ENCODE measurements around the gene COL4A2.

The COL4A2 gene
- total RNA-seq: 0 to 13.8 (median 0.37) reads per million in 9 experiments

- ATAC-seq (replicated peaks): no peak
- Mint-ChIP-seq H3K4me1 (ENCODE audit: low read depth in 2 of 2) (peaks cover 0 to 2% of the 10 kb centered on the region in 2 donors), H3K9me3 (no peaks in the 10 kb centered on the region), H3K27ac (no peak within 1 kb of the TSS), H3K4me3 (no peak within 1 kb of the TSS), H3K27me3 (peaks cover 51 to 81% of the 10 kb centered on the region in 2 donors), H3K36me3 (ENCODE audit: insufficient read depth) (no peaks in the 10 kb centered on the region)
- DNase-seq: no peak
Observed at GRCh38 chr13:110306960-110307766, at the start of gene COL4A2, which contains the start of gene COL4A1. TSS of gene COL4A2 (plus strand) at chr13:110307284. CDS start at chr13:110307904, 620 bp downstream. TSS of gene COL4A1 (minus strand) at chr13:110307157. CDS start at chr13:110307027, 130 bp downstream.

- Mint-ChIP-seq H3K27me3 (peaks cover 3 to 35% of the 10 kb centered on the region in 2 donors), H3K9me3 (peaks cover 7 to 15% of the 10 kb centered on the region in 2 donors), H3K4me3 (no peak overlapping the region), H3K36me3 (ENCODE audit: insufficient read depth) (no peaks in the 10 kb centered on the region), H3K27ac (no peak overlapping the region), H3K4me1 (ENCODE audit: low read depth in 2 of 2) (peaks cover 0 to 11% of the 10 kb centered on the region in 2 donors)
- DNase-seq: no peak
- ATAC-seq (replicated peaks): no peak
Observed at GRCh38 chr13:110257408-110257807, 49.7 kb upstream of the COL4A2 start.

GRCh38 chr13:110258876-110259631, 48.0 kb upstream of the COL4A2 start:
- no peak for DNase-seq

GRCh38 chr13:110259651-110260050, 47.4 kb upstream of the COL4A2 start:
- H3K4me3 Mint-ChIP-seq: no peak overlapping the region
- DNase-seq: no peak
- H3K4me1 Mint-ChIP-seq (ENCODE audit: low read depth in 2 of 2): peaks cover 0 to 11% of the 10 kb centered on the region in 2 donors
- H3K27me3 Mint-ChIP-seq: peaks cover 11 to 43% of the 10 kb centered on the region in 2 donors
- no peak for ATAC-seq (replicated peaks)
- H3K27ac Mint-ChIP-seq: no peak overlapping the region
- H3K36me3 Mint-ChIP-seq (ENCODE audit: insufficient read depth): no peaks in the 10 kb centered on the region
- H3K9me3 Mint-ChIP-seq: peaks cover 7 to 15% of the 10 kb centered on the region in 2 donors

More at GRCh38 chr13:110258876-110259631, 48.0 kb upstream of the COL4A2 start:
- ATAC-seq (replicated peaks): no peak
- Mint-ChIP-seq H3K27me3 (peaks cover 8 to 43% of the 10 kb centered on the region in 2 donors), H3K4me1 (ENCODE audit: low read depth in 2 of 2) (peaks cover 0 to 11% of the 10 kb centered on the region in 2 donors), H3K27ac (no peak overlapping the region), H3K36me3 (ENCODE audit: insufficient read depth) (no peaks in the 10 kb centered on the region), H3K9me3 (peaks cover 7 to 15% of the 10 kb centered on the region in 2 donors), H3K4me3 (no peak overlapping the region)

- no peak for ATAC-seq (replicated peaks)
- DNase-seq: no peak
- Mint-ChIP-seq H3K36me3 (ENCODE audit: insufficient read depth) (no peaks in the 10 kb centered on the region), H3K9me3 (peaks cover 0 to 1% of the 10 kb centered on the region in 2 donors), H3K4me3 (no peak overlapping the region), H3K4me1 (ENCODE audit: low read depth in 2 of 2) (peaks cover 0 to 2% of the 10 kb centered on the region in 2 donors), H3K27ac (no peak overlapping the region), H3K27me3 (peaks cover 14 to 43% of the 10 kb centered on the region in 2 donors)
Observed at GRCh38 chr13:110261166-110262081, 45.7 kb upstream of the COL4A2 start.

GRCh38 chr13:110262082-110262436, 45.0 kb upstream of the COL4A2 start:
- H3K36me3 Mint-ChIP-seq (ENCODE audit: insufficient read depth): no peaks in the 10 kb centered on the region
- peaks cover 0 to 2% of the 10 kb centered on the region in 2 donors for H3K4me1 Mint-ChIP-seq (ENCODE audit: low read depth in 2 of 2)
- no peak overlapping the region for H3K4me3 Mint-ChIP-seq
- H3K27ac Mint-ChIP-seq: no peak overlapping the region
- no peak for DNase-seq
- ATAC-seq (replicated peaks): no peak
- no peaks in the 10 kb centered on the region for H3K9me3 Mint-ChIP-seq
- peaks cover 14 to 43% of the 10 kb centered on the region in 2 donors for H3K27me3 Mint-ChIP-seq

- DNase-seq (no peak), ATAC-seq (replicated peaks) (no peak)
- Mint-ChIP-seq H3K9me3 (no peaks in the 10 kb centered on the region), H3K4me1 (ENCODE audit: low read depth in 2 of 2) (peaks cover 0 to 2% of the 10 kb centered on the region in 2 donors), H3K27me3 (peaks cover 14 to 43% of the 10 kb centered on the region in 2 donors), H3K4me3 (no peak overlapping the region), H3K36me3 (ENCODE audit: insufficient read depth) (no peaks in the 10 kb centered on the region), H3K27ac (no peak overlapping the region)
Observed at GRCh38 chr13:110262508-110263291, 44.4 kb upstream of the COL4A2 start.

GRCh38 chr13:110263404-110263803, 43.7 kb upstream of the COL4A2 start:
- ATAC-seq (replicated peaks) (no peak), DNase-seq (no peak)
- Mint-ChIP-seq H3K4me3 (no peak overlapping the region), H3K9me3 (no peaks in the 10 kb centered on the region), H3K36me3 (ENCODE audit: insufficient read depth) (no peaks in the 10 kb centered on the region), H3K4me1 (ENCODE audit: low read depth in 2 of 2) (peaks cover 0 to 2% of the 10 kb centered on the region in 2 donors), H3K27ac (no peak overlapping the region), H3K27me3 (peaks cover 14 to 43% of the 10 kb centered on the region in 2 donors)

GRCh38 chr13:110263888-110264287, 43.2 kb upstream of the COL4A2 start:
- H3K4me3 Mint-ChIP-seq: no peak overlapping the region

GRCh38 chr13:110264685-110265275, 42.3 kb upstream of the COL4A2 start:
- ATAC-seq (replicated peaks) (no peak), DNase-seq (no peak)
- no peaks in the 10 kb centered on the region for H3K9me3 Mint-ChIP-seq
- H3K27ac Mint-ChIP-seq: no peak overlapping the region
- no peaks in the 10 kb centered on the region for H3K36me3 Mint-ChIP-seq (ENCODE audit: insufficient read depth)
- H3K27me3 Mint-ChIP-seq: peaks cover 14 to 32% of the 10 kb centered on the region in 2 donors
- no peaks in the 10 kb centered on the region for H3K4me1 Mint-ChIP-seq (ENCODE audit: low read depth in 2 of 2)
- no peak overlapping the region for H3K4me3 Mint-ChIP-seq

More at GRCh38 chr13:110263888-110264287, 43.2 kb upstream of the COL4A2 start:
- Mint-ChIP-seq H3K36me3 (ENCODE audit: insufficient read depth) (no peaks in the 10 kb centered on the region), H3K9me3 (no peaks in the 10 kb centered on the region), H3K27ac (no peak overlapping the region), H3K27me3 (peaks cover 14 to 41% of the 10 kb centered on the region in 2 donors), H3K4me1 (ENCODE audit: low read depth in 2 of 2) (peaks cover 0 to 2% of the 10 kb centered on the region in 2 donors)
- DNase-seq (no peak), ATAC-seq (replicated peaks) (no peak)

GRCh38 chr13:110265341-110265681, 41.8 kb upstream of the COL4A2 start:
- DNase-seq: no peak
- no peaks in the 10 kb centered on the region for H3K9me3 Mint-ChIP-seq
- no peak overlapping the region for H3K27ac Mint-ChIP-seq
- H3K36me3 Mint-ChIP-seq (ENCODE audit: insufficient read depth): no peaks in the 10 kb centered on the region
- H3K27me3 Mint-ChIP-seq: peaks cover 14 to 27% of the 10 kb centered on the region in 2 donors
- no peaks in the 10 kb centered on the region for H3K4me1 Mint-ChIP-seq (ENCODE audit: low read depth in 2 of 2)
- no peak for ATAC-seq (replicated peaks)
- no peak overlapping the region for H3K4me3 Mint-ChIP-seq
